ENCODE results near the gene MPIG6B.

Gene MPIG6B

DNA sequence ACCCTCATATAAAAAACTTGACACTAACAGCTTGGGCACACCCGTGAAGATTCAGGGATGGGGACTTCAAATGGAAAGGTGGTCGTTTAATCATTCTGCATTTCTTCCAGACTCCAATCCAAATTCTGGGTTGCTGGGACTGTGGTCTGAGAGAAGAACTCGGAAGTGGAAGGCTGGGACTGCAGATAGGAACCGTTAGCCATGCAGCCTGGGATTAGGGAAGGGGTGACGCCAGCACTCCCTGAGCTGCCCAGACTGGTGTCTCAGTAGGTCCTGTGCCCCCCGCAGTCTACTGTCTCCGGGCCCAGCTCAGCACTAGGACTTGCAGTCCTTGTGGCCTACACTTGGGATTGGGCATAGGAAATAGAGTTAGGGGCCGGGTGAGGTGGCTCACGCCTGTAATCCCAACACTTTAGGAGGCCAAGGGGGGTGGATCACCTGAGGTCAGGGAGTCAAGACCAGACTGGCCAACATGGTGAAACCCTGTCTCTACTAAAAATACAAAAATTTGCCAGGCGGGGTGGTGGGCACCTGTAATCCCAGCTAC lies 13.7 kb downstream of the MPIG6B start:
- no peak for DNase-seq (ENCODE audit: low read depth in 1 of 2, low spot score in 1 of 2)

GRCh38 chr6:31737315-31737990 lies 14.3 kb downstream of the MPIG6B start:
- no peak for DNase-seq (ENCODE audit: low read depth in 1 of 2, low spot score in 1 of 2)

GRCh38 chr6:31737991-31738979 lies 15.1 kb downstream of the MPIG6B start:
- peak in 1 of 2 donors; percentile 44 for DNase-seq (ENCODE audit: low read depth in 1 of 2, low spot score in 1 of 2)

GRCh38 chr6:31739639-31740396 lies 16.6 kb downstream of the MPIG6B start, which contains the start of gene MSH5:
TSS of gene MSH5 (plus strand) at chr6:31740005. CDS start at chr6:31740467, 462 bp downstream.
- DNase-seq (ENCODE audit: low read depth in 1 of 2, low spot score in 1 of 2), result peak; percentile 86 to 92

GRCh38 chr6:31740397-31741223 lies 17.4 kb downstream of the MPIG6B start:
- no peak for DNase-seq (ENCODE audit: low read depth in 1 of 2, low spot score in 1 of 2)

- DNase-seq (ENCODE audit: low read depth in 1 of 2, low spot score in 1 of 2), result no peak
Observed at GRCh38 chr6:31741815-31742214, 18.6 kb downstream of the MPIG6B start.

GRCh38 chr6:31742894-31743293 lies 19.7 kb downstream of the MPIG6B start:
- no peak for DNase-seq (ENCODE audit: low read depth in 1 of 2, low spot score in 1 of 2)

DNA sequence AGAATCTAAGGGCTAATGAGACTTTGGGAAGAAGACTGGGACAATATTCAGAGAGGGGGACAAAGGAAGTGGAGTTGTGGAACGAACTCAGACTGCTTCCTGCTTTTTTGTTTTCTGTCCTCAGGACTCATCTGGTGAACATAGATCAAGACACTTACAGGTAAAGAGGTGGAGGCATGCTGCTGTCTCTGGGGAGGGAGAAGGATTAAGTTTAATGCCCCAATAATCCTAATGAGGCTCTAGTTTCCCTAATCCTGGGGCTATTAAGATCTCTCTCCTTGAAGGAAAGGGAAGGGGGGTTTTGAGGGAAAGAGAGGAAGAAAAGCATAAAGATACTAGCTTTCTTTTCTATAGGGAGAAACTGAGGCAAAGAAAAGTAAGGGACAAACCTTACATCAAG lies 21.2 kb downstream of the MPIG6B start:
- no peak for DNase-seq (ENCODE audit: low read depth in 1 of 2, low spot score in 1 of 2)

GRCh38 chr6:31749301-31750036 lies 26.3 kb downstream of the MPIG6B start:
- DNase-seq (ENCODE audit: low read depth in 1 of 2, low spot score in 1 of 2), result no peak

- DNase-seq (ENCODE audit: low read depth in 1 of 2, low spot score in 1 of 2), result no peak
Observed at GRCh38 chr6:31750411-31751022, 27.3 kb downstream of the MPIG6B start.

DNA sequence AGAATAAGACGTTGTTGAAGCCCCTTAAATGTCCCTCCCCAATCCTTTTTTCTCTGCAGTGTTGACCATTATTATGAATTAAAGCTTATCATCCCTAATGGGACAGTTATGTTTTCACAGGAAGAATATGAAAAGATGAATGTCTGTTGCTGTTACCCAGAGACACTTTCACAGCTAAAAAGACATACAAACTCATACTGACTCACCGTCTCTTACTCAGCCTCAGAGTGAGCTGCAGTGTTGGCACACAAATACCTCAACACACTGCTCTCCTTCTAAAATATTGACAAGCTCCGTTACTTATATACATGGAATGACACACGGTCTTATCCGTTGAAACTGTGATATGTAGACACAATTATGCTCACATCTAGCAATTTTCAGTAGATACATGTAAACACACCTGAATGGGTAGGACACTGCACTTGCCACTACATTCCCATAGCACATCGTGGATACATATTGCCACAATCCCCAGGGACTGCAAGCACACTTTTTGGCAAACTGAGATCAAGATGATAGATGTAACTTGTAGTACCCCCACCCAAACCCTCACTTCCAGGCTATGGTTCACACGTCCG lies 29.7 kb downstream of the MPIG6B start:
- no peak for DNase-seq (ENCODE audit: low read depth in 1 of 2, low spot score in 1 of 2)

DNA sequence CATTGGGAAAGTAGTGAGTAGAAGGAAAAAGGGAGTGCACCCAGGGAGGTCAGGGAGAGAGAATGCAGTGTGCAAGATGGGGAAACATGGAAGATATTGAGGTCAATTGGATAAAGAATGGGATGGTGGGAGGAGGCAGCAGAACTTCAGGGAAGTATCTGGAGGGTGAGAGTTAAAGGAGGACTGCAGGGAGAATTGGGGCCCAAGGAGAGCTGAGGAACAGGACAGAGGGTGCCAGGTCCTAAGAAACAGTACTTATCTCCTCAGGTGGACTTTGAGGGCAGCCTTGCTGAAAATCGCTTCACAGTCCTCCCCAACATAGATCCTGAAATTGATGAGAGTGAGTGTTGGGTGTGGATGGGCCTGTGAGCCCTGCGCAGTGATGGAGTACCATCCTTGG lies 35.1 kb downstream of the MPIG6B start:
- DNase-seq (ENCODE audit: low read depth in 1 of 2, low spot score in 1 of 2), result no peak

GRCh38 chr6:31760790-31761189 lies 37.6 kb downstream of the MPIG6B start:
- DNase-seq (ENCODE audit: low read depth in 1 of 2, low spot score in 1 of 2), result no peak

- DNase-seq (ENCODE audit: low read depth in 1 of 2, low spot score in 1 of 2), result no peak
Observed at GRCh38 chr6:31761343-31761742, 38.2 kb downstream of the MPIG6B start.

DNA sequence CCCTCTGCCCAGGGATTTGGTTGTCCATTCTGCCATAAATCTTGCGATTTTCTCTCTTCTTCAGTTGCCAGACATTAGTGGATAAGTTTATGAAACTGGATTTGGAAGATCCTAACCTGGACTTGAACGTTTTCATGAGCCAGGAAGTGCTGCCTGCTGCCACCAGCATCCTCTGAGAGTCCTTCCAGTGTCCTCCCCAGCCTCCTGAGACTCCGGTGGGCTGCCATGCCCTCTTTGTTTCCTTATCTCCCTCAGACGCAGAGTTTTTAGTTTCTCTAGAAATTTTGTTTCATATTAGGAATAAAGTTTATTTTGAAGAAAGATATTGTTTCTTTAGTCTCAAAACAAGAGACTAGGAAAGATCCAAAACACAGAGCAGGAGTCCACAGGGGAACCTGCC lies 39.2 kb downstream of the MPIG6B start, which contains the start of gene SAPCD1:
Gene SAPCD1 (plus strand): TSS at position 301 of the 400 bp plus-strand sequence. CDS start 399 bp downstream, outside the sequence.
- no peak for DNase-seq (ENCODE audit: low read depth in 1 of 2, low spot score in 1 of 2)

DNA sequence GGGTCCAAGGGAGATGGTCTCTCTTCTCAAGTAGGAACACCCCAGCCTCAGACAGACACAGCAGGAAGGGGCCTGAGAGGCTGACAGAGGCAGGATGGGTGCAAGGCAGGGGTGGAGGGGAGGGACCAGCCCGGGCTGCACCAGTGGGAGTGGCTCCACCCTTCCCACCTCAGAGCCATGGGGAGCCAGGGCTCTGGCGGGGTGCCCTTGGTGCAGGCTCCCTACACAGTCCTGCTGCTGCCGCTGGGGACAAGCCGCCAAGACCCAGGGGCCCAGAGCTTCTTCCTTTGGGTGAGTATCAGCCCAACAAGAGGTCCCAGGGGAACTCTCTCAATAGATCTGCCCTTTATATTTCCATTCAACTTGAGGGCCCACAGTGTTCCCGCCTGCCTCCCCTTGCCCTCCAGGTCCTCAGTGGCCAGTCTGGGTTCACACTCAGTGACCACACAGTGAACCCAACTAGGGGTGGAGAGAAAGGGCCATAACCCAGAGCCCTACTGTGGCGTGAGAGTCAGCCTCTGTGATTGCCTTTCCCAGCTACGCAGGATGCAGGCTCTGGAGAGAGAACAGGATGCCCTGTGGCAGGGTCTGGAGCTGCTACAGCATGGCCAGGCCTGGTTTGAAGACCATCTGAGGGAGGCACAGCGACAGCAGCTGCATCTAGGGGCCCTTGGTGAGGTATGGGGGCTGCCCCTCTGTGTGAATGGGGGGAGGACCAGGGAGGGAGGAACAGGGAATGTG lies 39.9 kb downstream of the MPIG6B start:
- DNase-seq (ENCODE audit: low read depth in 1 of 2, low spot score in 1 of 2), result no peak

DNA sequence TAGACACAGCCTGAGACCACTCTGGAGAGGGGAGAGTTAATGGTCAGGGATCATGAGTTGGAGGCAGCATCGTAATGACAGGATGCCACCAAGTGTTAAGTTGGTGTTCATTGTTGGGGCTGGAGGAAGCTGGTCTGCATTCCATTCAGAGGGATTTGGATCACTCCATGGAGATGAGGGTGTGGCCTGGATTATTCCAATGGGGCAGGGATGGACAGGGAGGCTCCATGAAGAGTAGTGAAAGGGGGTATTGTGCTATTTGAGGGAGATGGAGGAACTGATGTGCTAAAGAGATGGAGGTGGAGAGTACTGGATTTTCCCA lies 40.4 kb downstream of the MPIG6B start:
- DNase-seq (ENCODE audit: low read depth in 1 of 2, low spot score in 1 of 2), result no peak

DNA sequence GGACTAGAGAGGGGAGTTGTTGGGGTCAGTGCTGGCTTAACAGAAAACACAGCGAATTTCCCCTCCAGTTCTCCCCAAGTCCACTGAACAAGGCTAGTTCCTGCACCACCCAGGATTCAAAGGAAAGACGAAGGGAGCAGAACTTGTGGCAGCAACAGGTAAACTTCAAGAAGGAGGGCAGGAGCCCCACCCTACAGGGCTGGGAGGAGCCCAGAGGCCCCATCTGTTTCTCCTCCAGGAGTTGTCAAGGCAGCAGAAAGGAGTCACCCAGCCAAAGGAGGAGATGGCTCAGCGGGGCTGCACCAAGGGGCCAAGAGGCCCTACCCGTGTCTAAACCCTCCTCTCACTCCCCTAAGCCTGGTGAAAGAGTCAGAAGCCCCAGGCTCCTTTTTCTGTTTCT lies 41.0 kb downstream of the MPIG6B start:
- DNase-seq (ENCODE audit: low read depth in 1 of 2, low spot score in 1 of 2), result no peak
